Heart left ventricle (tissue), 13 donors: ENCODE results near the gene RAB17.

ENCODE experiments used
- POLR2A ChIP-seq, 2 donors: fragments of 450-650 bp; IDR thresholded peaks; one replicate each; pipeline ENCODE4 v1.6.1; 2017; ENCODE audit warnings: antibody characterized with exemption in 2 of 2, mild to moderate bottlenecking in 2 of 2, moderate library complexity in 2 of 2
- TF ChIP-seq, protein P1 (sequence below), 12 donors: fragments of 200-600 bp; sonication (generic) in 4 of 12; IDR thresholded peaks; one replicate each; pipeline versions ENCODE4 v1.5.0 to v1.8.0; 2018 to 2022; ENCODE audit warnings: antibody characterized with exemption in 12 of 12, mild to moderate bottlenecking in 5 of 12
- donor health status: ischemic (EF 13 %, LVEDD 7.1; RV severe dilation, severe dysfunction).
- donor health status: DM: no; HTN: yes; CAD: no.
- donor health status: DM: no; HTN: no; CAD: no.
- donor health status: ischemic (EF 25% LVEDD 6.9; RV normal size, moderate dysfunction).
- donor health status: ischemic (EF 25% LVEDD 5.7; RV mildly dilated, moderate dysfunction).
- donor health status: ischemic (EF 35%, LVEDD 5.7; RV mildly dilated, moderate dysfunction).
- donor health status: nonischemic (EF 11% LVEDD 7.7; RV severe dilation, severe dysfunction).
- donor health status: DM: yes; HTN: yes; CAD: no.
- donor health status: PGD.
- donor health status: ischemic (EF 29% LVEDD 5.4; RV normal size, mild dysfunction).
- donor health status: nonischemic (EF 23%, LVEDD 6.1; RV moderate dilation, normal function).

DNA sequence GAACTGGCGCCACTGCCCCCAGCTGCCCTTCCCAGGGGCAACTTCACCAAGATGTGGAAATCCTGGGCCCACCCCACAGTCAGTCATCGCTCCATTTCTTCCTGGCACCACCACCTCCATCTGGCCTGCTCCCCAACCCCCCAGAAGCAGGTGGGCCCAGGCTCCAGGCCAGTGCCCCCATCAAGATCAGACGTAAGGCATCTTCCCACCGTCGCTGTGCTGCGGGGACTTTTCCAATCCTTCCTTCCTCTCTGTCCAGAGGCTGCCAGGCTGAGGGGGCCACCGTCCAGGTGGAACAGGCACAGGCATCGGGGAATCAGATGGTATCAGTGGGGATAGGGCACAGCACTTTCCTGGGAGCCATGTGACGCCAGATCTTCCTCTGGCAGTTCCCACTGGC, 16.1 kb downstream of the RAB17 start:
- TF ChIP-seq, protein P1, sequence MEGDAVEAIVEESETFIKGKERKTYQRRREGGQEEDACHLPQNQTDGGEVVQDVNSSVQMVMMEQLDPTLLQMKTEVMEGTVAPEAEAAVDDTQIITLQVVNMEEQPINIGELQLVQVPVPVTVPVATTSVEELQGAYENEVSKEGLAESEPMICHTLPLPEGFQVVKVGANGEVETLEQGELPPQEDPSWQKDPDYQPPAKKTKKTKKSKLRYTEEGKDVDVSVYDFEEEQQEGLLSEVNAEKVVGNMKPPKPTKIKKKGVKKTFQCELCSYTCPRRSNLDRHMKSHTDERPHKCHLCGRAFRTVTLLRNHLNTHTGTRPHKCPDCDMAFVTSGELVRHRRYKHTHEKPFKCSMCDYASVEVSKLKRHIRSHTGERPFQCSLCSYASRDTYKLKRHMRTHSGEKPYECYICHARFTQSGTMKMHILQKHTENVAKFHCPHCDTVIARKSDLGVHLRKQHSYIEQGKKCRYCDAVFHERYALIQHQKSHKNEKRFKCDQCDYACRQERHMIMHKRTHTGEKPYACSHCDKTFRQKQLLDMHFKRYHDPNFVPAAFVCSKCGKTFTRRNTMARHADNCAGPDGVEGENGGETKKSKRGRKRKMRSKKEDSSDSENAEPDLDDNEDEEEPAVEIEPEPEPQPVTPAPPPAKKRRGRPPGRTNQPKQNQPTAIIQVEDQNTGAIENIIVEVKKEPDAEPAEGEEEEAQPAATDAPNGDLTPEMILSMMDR (IDR thresholded peaks at IDR 0.05) = no peak
- TF ChIP-seq POLR2A (IDR thresholded peaks at IDR 0.05) = no peak
